NB4 (cell line): ENCODE measurements around the gene SPIRE2.

Source experiments
- MYC ChIP-seq: IDR thresholded peaks from 2 replicates; pipeline ENCODE4 v1.6.1; 2011; ENCODE audit warnings: low read depth, low read length
- POLR2A ChIP-seq: IDR thresholded peaks from 2 replicates; pipeline ENCODE4 v1.6.1; 2011; ENCODE audit warnings: mild to moderate bottlenecking; ENCODE audit not compliant: insufficient read length; ENCODE audit errors: extremely low read depth
- TF ChIP-seq, protein P1 (sequence below): IDR thresholded peaks from one replicate; pipeline ENCODE4 v1.5.1; 2012; ENCODE audit warnings: low read depth, low read length
- TF ChIP-seq, protein P2 (sequence below): IDR thresholded peaks from 2 replicates; pipeline ENCODE4 v1.6.1; 2011; ENCODE audit warnings: low read depth, low read length

DNA sequence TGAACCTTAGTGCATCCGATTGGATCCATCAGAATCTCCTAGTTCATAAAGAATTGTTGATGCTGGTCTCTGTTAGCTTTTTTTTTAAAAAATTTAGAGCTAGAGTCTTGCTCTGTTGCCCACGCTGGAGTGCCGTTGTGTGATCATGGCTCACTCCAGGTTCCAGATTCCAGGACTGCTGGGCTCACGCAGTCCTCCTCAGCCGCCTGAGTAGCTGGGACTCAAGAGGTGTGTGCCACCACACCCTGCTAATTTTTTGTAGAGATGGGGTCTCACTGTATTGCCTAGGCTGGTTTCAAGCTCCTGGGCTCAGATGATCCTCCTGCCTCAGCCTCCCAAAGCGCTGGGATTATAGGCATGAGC, 53.1 kb downstream of the SPIRE2 start:
- TF ChIP-seq, protein P1, sequence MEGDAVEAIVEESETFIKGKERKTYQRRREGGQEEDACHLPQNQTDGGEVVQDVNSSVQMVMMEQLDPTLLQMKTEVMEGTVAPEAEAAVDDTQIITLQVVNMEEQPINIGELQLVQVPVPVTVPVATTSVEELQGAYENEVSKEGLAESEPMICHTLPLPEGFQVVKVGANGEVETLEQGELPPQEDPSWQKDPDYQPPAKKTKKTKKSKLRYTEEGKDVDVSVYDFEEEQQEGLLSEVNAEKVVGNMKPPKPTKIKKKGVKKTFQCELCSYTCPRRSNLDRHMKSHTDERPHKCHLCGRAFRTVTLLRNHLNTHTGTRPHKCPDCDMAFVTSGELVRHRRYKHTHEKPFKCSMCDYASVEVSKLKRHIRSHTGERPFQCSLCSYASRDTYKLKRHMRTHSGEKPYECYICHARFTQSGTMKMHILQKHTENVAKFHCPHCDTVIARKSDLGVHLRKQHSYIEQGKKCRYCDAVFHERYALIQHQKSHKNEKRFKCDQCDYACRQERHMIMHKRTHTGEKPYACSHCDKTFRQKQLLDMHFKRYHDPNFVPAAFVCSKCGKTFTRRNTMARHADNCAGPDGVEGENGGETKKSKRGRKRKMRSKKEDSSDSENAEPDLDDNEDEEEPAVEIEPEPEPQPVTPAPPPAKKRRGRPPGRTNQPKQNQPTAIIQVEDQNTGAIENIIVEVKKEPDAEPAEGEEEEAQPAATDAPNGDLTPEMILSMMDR = no peak
- TF ChIP-seq POLR2A (no peak), MYC (no peak)
- TF ChIP-seq, protein P2, sequence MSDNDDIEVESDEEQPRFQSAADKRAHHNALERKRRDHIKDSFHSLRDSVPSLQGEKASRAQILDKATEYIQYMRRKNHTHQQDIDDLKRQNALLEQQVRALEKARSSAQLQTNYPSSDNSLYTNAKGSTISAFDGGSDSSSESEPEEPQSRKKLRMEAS = no peak
